ENCODE results near the gene LDLRAD4.

LDLRAD4 gene

GRCh38 chr18:13548106-13548819, 329.7 kb downstream of the LDLRAD4 start:
- no peak overlapping the region for H3K4me3 ChIP-seq (ENCODE audit: low read depth, low read length)
- DNase-seq (ENCODE audit: low read depth), result no peak
- TF ChIP-seq, protein P1, sequence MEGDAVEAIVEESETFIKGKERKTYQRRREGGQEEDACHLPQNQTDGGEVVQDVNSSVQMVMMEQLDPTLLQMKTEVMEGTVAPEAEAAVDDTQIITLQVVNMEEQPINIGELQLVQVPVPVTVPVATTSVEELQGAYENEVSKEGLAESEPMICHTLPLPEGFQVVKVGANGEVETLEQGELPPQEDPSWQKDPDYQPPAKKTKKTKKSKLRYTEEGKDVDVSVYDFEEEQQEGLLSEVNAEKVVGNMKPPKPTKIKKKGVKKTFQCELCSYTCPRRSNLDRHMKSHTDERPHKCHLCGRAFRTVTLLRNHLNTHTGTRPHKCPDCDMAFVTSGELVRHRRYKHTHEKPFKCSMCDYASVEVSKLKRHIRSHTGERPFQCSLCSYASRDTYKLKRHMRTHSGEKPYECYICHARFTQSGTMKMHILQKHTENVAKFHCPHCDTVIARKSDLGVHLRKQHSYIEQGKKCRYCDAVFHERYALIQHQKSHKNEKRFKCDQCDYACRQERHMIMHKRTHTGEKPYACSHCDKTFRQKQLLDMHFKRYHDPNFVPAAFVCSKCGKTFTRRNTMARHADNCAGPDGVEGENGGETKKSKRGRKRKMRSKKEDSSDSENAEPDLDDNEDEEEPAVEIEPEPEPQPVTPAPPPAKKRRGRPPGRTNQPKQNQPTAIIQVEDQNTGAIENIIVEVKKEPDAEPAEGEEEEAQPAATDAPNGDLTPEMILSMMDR (conservative IDR thresholded peaks at IDR 0.05; ENCODE audit: low read depth, low read length), result no peak

DNA sequence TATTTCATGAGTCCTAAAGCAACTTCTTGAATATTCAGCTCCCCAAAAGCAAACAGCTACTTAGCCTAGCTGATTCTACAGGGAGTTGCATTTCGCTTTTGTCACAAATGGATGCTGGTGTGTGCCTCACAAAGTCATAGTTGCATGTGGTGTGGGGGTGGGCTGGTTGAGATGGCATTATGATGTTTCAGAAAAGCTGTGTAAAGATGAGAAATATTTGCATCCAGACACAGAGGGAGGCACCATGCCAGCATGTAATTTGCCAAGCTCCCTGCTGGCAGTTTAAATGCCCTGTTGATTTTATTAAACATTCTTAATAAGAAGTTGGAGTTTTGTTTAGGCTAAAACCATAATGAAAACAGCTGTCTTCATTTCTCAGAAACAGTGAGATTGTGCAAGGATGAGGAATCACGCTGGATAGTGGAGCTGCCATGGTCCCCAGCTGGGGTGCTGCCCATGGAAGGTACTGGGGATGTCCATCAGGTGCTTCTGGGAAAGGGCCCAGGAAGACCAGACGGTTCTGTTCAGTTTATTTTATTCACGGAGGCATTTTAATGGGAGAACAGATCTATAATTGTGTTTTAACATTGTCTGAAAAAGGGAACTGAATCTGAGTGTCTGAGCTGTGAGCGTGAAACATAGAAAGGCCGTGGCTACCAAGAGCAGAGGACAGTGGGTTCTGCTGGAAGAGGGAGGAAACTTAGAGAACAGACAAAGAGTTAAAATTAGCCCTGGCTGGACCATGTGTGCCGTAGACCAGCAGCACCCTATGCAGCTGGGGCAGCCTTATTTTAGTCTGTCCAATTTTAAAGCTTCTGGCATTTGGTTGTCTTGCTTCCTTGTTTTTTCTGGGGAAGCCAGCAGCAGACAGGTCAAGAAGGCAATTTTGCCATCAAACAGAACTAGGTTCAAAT, 330.7 kb downstream of the LDLRAD4 start:
- TF ChIP-seq, protein P1 (conservative IDR thresholded peaks at IDR 0.05; ENCODE audit: low read depth, low read length), result no peak
- no peak for DNase-seq (ENCODE audit: low read depth)

GRCh38 chr18:13549880-13550232, 331.3 kb downstream of the LDLRAD4 start:
- DNase-seq (ENCODE audit: low read depth), result no peak
- TF ChIP-seq, protein P1 (conservative IDR thresholded peaks at IDR 0.05; ENCODE audit: low read depth, low read length), result no peak
- no peak overlapping the region for H3K4me3 ChIP-seq (ENCODE audit: low read depth, low read length)

More for the DNA sequence above, 330.7 kb downstream of the LDLRAD4 start:
- H3K4me3 ChIP-seq (ENCODE audit: low read depth, low read length), result no peak overlapping the region

GRCh38 chr18:13550418-13551304, 332.1 kb downstream of the LDLRAD4 start:
- H3K4me3 ChIP-seq (ENCODE audit: low read depth, low read length), result no peak overlapping the region
- DNase-seq (ENCODE audit: low read depth), result no peak
- TF ChIP-seq, protein P1 (conservative IDR thresholded peaks at IDR 0.05; ENCODE audit: low read depth, low read length), result no peak

- no peak overlapping the region for H3K4me3 ChIP-seq (ENCODE audit: low read depth, low read length)
- no peak for DNase-seq (ENCODE audit: low read depth)
- TF ChIP-seq, protein P1 (conservative IDR thresholded peaks at IDR 0.05; ENCODE audit: low read depth, low read length), result no peak
Observed at GRCh38 chr18:13551305-13551603, 332.7 kb downstream of the LDLRAD4 start.

GRCh38 chr18:13551841-13552733, 333.5 kb downstream of the LDLRAD4 start:
- no peak for DNase-seq (ENCODE audit: low read depth)
- TF ChIP-seq, protein P1 (conservative IDR thresholded peaks at IDR 0.05; ENCODE audit: low read depth, low read length), result no peak
- H3K4me3 ChIP-seq (ENCODE audit: low read depth, low read length), result no peak overlapping the region
